ENCODE results near the gene C5. TPM values are rescaled to one million over a fixed set of nuclear protein-coding genes. Genes with fewer than 3 reads are reported as not detected.
A peak's percentile ranks its signal among the peaks of the same experiment; 100 is the strongest.

C5 gene
- total and polyA plus RNA-seq, 12 donors: 1.4 to 7.9 (median 3.0) TPM

DNA sequence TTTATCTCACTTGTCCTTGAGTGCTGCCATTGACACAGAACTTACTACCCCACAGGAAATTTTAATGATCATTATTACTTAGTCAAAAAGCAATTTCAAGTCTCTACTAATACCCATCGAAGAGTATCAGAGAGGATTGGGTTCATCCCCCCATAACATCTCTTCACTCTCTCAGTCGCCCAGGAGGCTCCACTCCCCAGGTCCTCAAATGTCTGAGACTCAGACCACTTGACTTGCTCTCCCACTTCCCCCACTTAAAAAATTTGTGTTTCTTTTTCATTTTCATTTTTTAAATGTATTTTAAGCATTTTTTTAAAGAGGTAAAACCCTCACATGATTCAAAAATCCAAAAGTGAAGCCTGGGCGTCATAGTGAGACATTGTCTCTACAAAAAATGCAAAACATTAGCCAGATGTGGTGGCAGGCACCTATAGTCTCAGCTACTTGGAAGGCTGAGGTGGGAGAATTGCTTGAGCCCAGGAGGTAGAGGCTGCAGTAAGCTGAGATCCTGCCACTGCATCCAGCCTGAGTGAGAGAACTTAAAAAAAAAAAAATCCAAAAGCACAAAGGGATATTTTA lies 66.7 kb downstream of the C5 start:
- DNase-seq: no peak
- Histone ChIP-seq H3K27ac (peak overlapping the region in 1 of 5 donors; percentile 21), H3K9me3 (replicated peaks in 1 of 3) (no peaks in the 10 kb centered on the region), H3K27me3 (no peaks in the 10 kb centered on the region), H3K4me1 (replicated peaks in 1 of 2) (peaks cover 8 to 22% of the 10 kb centered on the region in 2 donors), H3K36me3 (replicated peaks in 1 of 2) (no peaks in the 10 kb centered on the region), H3K4me3 (no peak overlapping the region)
- WGBS, 4 donors: 77 to 87% (median 79%) methylated on average over 3 of the region's 3 CpGs
- intact Hi-C loops (cut with DNase I): no loop called here
- TF ChIP-seq, protein P1, sequence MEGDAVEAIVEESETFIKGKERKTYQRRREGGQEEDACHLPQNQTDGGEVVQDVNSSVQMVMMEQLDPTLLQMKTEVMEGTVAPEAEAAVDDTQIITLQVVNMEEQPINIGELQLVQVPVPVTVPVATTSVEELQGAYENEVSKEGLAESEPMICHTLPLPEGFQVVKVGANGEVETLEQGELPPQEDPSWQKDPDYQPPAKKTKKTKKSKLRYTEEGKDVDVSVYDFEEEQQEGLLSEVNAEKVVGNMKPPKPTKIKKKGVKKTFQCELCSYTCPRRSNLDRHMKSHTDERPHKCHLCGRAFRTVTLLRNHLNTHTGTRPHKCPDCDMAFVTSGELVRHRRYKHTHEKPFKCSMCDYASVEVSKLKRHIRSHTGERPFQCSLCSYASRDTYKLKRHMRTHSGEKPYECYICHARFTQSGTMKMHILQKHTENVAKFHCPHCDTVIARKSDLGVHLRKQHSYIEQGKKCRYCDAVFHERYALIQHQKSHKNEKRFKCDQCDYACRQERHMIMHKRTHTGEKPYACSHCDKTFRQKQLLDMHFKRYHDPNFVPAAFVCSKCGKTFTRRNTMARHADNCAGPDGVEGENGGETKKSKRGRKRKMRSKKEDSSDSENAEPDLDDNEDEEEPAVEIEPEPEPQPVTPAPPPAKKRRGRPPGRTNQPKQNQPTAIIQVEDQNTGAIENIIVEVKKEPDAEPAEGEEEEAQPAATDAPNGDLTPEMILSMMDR (IDR thresholded peaks at IDR 0.05): no peak

DNA sequence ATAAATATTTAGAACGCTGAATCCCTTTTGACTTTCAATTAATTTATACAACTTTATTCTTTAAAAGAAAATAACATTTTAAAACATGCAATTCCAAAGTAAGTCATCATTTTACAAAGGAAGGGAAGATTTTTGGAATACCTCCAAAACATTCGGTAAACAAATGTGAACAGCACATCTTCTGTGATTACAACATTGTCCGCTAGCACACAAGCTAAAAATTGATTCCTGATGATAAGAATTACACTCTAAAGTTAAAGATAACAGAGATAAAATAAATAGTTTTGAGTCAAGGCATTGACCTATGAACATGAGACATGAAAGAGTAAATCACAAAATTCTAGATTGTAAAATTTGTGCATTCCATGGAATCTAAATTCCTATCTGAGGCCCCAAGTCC lies 67.2 kb downstream of the C5 start:
- TF ChIP-seq POLR2A (IDR thresholded peaks at IDR 0.05): no peak
- TF ChIP-seq, protein P1 (IDR thresholded peaks at IDR 0.05): no peak
- Histone ChIP-seq H3K27ac (peak overlapping the region in 1 of 5 donors; percentile 21), H3K36me3 (replicated peaks in 1 of 2) (no peaks in the 10 kb centered on the region), H3K4me1 (replicated peaks in 1 of 2) (peaks cover 8 to 22% of the 10 kb centered on the region in 2 donors), H3K9me3 (replicated peaks in 1 of 3) (no peaks in the 10 kb centered on the region), H3K27me3 (no peaks in the 10 kb centered on the region), H3K4me3 (no peak overlapping the region)
- intact Hi-C loops (cut with DNase I): no loop called here
- 24 to 41% (median 33%) methylated on average over 3 of the region's 3 CpGs for WGBS, 4 donors
- no peak for DNase-seq

DNA sequence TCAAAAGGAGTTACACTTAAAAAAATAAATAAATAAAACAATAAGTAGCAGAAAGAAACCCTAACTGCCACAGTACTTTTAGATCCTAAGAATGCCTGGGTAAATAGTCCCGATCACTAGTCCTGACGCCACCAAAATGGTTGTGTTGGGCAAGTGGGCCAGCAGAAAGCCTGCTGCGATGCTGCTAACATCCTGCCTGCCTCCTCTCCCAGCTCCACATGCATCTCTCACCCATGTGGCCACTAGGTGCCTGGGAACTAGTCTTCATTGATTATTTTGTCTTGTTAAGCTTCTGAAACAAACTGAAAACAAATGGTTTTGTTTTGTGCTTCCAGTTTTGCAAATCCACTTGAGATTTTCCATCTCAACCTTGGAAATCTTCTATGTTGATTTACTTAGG lies 69.1 kb downstream of the C5 start:
- H3K4me1 ChIP-seq (replicated peaks in 1 of 2): peaks cover 8 to 20% of the 10 kb centered on the region in 2 donors
- H3K36me3 ChIP-seq (replicated peaks in 1 of 2): no peaks in the 10 kb centered on the region
- H3K27me3 ChIP-seq: no peaks in the 10 kb centered on the region
- no peak for DNase-seq
- intact Hi-C loops (cut with DNase I): no loop called here
- no peak overlapping the region for H3K4me3 ChIP-seq
- WGBS, 4 donors: 91 to 97% (median 96%) methylated on average over 3 of the region's 3 CpGs
- H3K27ac ChIP-seq: no peak overlapping the region
- TF ChIP-seq POLR2A (IDR thresholded peaks at IDR 0.05): no peak
- TF ChIP-seq, protein P1 (IDR thresholded peaks at IDR 0.05): no peak
- no peaks in the 10 kb centered on the region for H3K9me3 ChIP-seq (replicated peaks in 1 of 3)

DNA sequence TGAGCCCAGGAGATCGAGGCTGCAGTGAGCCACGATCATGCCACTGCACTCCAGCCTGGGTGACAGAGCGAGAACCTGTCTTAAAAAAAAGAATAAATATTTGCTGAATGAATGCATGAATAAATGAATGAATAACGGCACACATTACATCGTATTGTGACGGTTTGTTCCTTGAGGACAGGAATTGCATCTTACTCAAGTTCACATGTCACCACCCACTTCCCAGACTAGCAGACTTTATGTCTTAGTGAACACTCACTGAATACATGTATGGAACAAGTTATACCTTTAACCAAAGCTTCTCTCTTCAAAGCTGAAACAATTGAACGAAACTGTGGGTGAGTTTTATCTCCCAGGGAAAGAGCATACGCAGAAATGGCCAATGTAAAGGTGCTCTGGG lies 70.3 kb downstream of the C5 start:
- no peak overlapping the region for H3K4me3 ChIP-seq
- no peak overlapping the region for H3K27ac ChIP-seq
- 90 to 95% (median 94%) methylated on average over 8 of the region's 8 CpGs for WGBS, 4 donors
- TF ChIP-seq, protein P1 (IDR thresholded peaks at IDR 0.05): no peak
- no peak for TF ChIP-seq POLR2A (IDR thresholded peaks at IDR 0.05)
- peaks cover 8 to 16% of the 10 kb centered on the region in 2 donors for H3K4me1 ChIP-seq (replicated peaks in 1 of 2)
- no peaks in the 10 kb centered on the region for H3K9me3 ChIP-seq (replicated peaks in 1 of 3)
- intact Hi-C loops (cut with DNase I): no loop called here
- H3K36me3 ChIP-seq (replicated peaks in 1 of 2): no peaks in the 10 kb centered on the region
- no peak for DNase-seq
- H3K27me3 ChIP-seq: no peaks in the 10 kb centered on the region

All from adrenal gland (tissue), 12 donors.